H9 (cell line): ENCODE measurements around the gene CKS1B. TPM values are rescaled to one million over a fixed set of nuclear protein-coding genes. Genes with fewer than 3 reads are reported as not detected.

ENCODE experiments used
- DNase-seq: peaks from one replicate; pipeline ENCODE4 v3.0.0-alpha.2; 2017
- H2AFZ ChIP-seq: one replicate; pipeline ENCODE4 v1.6.1; 2013; ENCODE audit warnings: mild to moderate bottlenecking, low read length, control low read depth, moderate library complexity
- H2AK5ac ChIP-seq: 2 replicates; pipeline ENCODE4 v1.6.1; 2013; ENCODE audit warnings: low read length, control low read depth, mixed read lengths; ENCODE audit not compliant: insufficient read length
- H2BK120ac ChIP-seq: one replicate; pipeline ENCODE4 v1.6.1; 2013; ENCODE audit warnings: low read depth, mild to moderate bottlenecking, low read length, control low read depth, inconsistent platforms; ENCODE audit not compliant: poor library complexity, severe bottlenecking
- H2BK12ac ChIP-seq: 2 replicates; pipeline ENCODE4 v1.6.1; 2013; ENCODE audit warnings: low read length, control low read depth, mixed read lengths, low read depth; ENCODE audit not compliant: insufficient read length
- H2BK15ac ChIP-seq: 2 replicates; pipeline ENCODE4 v1.6.1; 2013; ENCODE audit warnings: low read depth, low read length, control low read depth
- H2BK20ac ChIP-seq: one replicate; pipeline ENCODE4 v1.6.1; 2013; ENCODE audit warnings: low read depth, mild to moderate bottlenecking, low read length, control low read depth, inconsistent platforms; ENCODE audit not compliant: poor library complexity, severe bottlenecking
- H2BK5ac ChIP-seq: 2 replicates; pipeline ENCODE4 v1.6.1; 2013; ENCODE audit warnings: low read length, control low read depth, mixed read lengths; ENCODE audit not compliant: insufficient read length
- H3K14ac ChIP-seq: 2 replicates; pipeline ENCODE4 v1.6.1; 2013; ENCODE audit warnings: low read length, control low read depth; ENCODE audit not compliant: insufficient read depth
- H3K18ac ChIP-seq: 2 replicates; pipeline ENCODE4 v1.6.1; 2013; ENCODE audit warnings: low read depth, mild to moderate bottlenecking, mixed read lengths, low read length, control low read depth; ENCODE audit not compliant: insufficient read length
- H3K23ac ChIP-seq: 2 replicates; pipeline ENCODE4 v1.6.1; 2013; ENCODE audit warnings: low read length, control low read depth, mixed read lengths, low read depth; ENCODE audit not compliant: insufficient read length
- H3K23me2 ChIP-seq: 2 replicates; pipeline ENCODE4 v1.6.1; 2013; ENCODE audit warnings: low read depth, mild to moderate bottlenecking, mixed read lengths, low read length, control low read depth; ENCODE audit not compliant: insufficient read length, poor library complexity, severe bottlenecking
- H3K27ac ChIP-seq: 2 replicates; pipeline ENCODE4 v1.5.1; 2013; ENCODE audit warnings: low read length, control low read depth, mixed read lengths, low read depth; ENCODE audit not compliant: insufficient read length
- H3K27me3 ChIP-seq: 2 replicates; pipeline ENCODE4 v1.6.1; 2013; ENCODE audit warnings: low read length, control low read depth, inconsistent platforms; ENCODE audit not compliant: insufficient read depth
- H3K4ac ChIP-seq: 2 replicates; pipeline ENCODE4 v1.6.1; 2013; ENCODE audit warnings: low read depth, mild to moderate bottlenecking, control low read depth, inconsistent platforms, low read length, moderate library complexity
- H3K4me1 ChIP-seq: 2 replicates; pipeline ENCODE4 v1.6.1; 2013; ENCODE audit warnings: low read length, control low read depth, inconsistent platforms; ENCODE audit not compliant: insufficient read depth
- H3K4me2 ChIP-seq: 2 replicates; pipeline ENCODE4 v1.6.1; 2013; ENCODE audit warnings: low read length, control low read depth, mixed read lengths; ENCODE audit not compliant: insufficient read length, insufficient read depth
- H3K56ac ChIP-seq: 2 replicates; pipeline ENCODE4 v1.6.1; 2013; ENCODE audit warnings: low read depth, mild to moderate bottlenecking, mixed read lengths, low read length, control low read depth; ENCODE audit not compliant: insufficient read length
- H3K79me1 ChIP-seq: 2 replicates; pipeline ENCODE4 v1.6.1; 2013; ENCODE audit warnings: low read depth, mild to moderate bottlenecking, moderate library complexity, low read length, control low read depth, inconsistent platforms; ENCODE audit not compliant: insufficient read depth, poor library complexity, severe bottlenecking
- H3K79me2 ChIP-seq: 2 replicates; pipeline ENCODE4 v1.6.1; 2013; ENCODE audit warnings: low read length, control low read depth, inconsistent platforms; ENCODE audit not compliant: insufficient read depth
- H3K9ac ChIP-seq: 2 replicates; pipeline ENCODE4 v1.6.1; 2013; ENCODE audit warnings: low read length, control low read depth, mixed read lengths; ENCODE audit not compliant: insufficient read length; ENCODE audit errors: extremely low read depth
- H3K9me3 ChIP-seq: one replicate; pipeline ENCODE4 v1.6.1; 2013; ENCODE audit warnings: low read depth, low read length, inconsistent platforms; ENCODE audit not compliant: control insufficient read depth
- H3T11ph ChIP-seq: one replicate; pipeline ENCODE4 v1.6.1; 2013; ENCODE audit warnings: mild to moderate bottlenecking, low read length, control low read depth, inconsistent platforms
- H4K20me1 ChIP-seq: one replicate; pipeline ENCODE4 v1.6.1; 2013; ENCODE audit not compliant: control insufficient read depth, insufficient read length, insufficient read depth
- H4K5ac ChIP-seq: 2 replicates; pipeline ENCODE4 v1.6.1; 2013; ENCODE audit warnings: low read depth, mild to moderate bottlenecking, mixed read lengths, low read length, control low read depth; ENCODE audit not compliant: insufficient read length
- H4K8ac ChIP-seq: replicated peaks from 2 replicates; pipeline ENCODE4 v1.6.1; 2013; ENCODE audit warnings: low read length, control low read depth, mixed read lengths, low read depth; ENCODE audit not compliant: insufficient read length
- H4K91ac ChIP-seq: 2 replicates; pipeline ENCODE4 v1.6.1; 2013; ENCODE audit warnings: low read depth, mild to moderate bottlenecking, moderate library complexity, mixed read lengths, low read length, control low read depth; ENCODE audit not compliant: insufficient read length
- H3K27ac Mint-ChIP-seq, 3 experiments: 2 replicates in 2 of 3; 3 replicates in 1 of 3; pipeline ENCODE4 v1.8.0; 2020 to 2021; ENCODE audit warnings: mixed read lengths in 3 of 3, mild to moderate bottlenecking in 1 of 3, moderate library complexity in 1 of 3
- H3K27me3 Mint-ChIP-seq: 2 replicates; pipeline ENCODE4 v1.8.0; 2021; ENCODE audit warnings: low read depth, mild to moderate bottlenecking, moderate library complexity, mixed read lengths
- H3K36me3 Mint-ChIP-seq, 3 experiments: 2 replicates in 2 of 3; 3 replicates in 1 of 3; pipeline ENCODE4 v1.8.0; 2020 to 2021; ENCODE audit warnings: low read depth in 3 of 3, mixed read lengths in 3 of 3; ENCODE audit not compliant: insufficient read depth in 1 of 3
- H3K4me1 Mint-ChIP-seq, 2 experiments: 2 replicates each; pipeline ENCODE4 v1.8.0; 2020; ENCODE audit warnings: mixed read lengths in 2 of 2
- H3K4me3 Mint-ChIP-seq, 2 experiments: 2 replicates in 1 of 2; 3 replicates in 1 of 2; pipeline ENCODE4 v1.8.0; 2020 to 2021; ENCODE audit warnings: mild to moderate bottlenecking in 2 of 2, mixed read lengths in 2 of 2, moderate library complexity in 1 of 2
- H3K9me3 Mint-ChIP-seq, 2 experiments: 2 replicates in 1 of 2; 3 replicates in 1 of 2; pipeline ENCODE4 v1.8.0; 2020; ENCODE audit warnings: mild to moderate bottlenecking in 2 of 2, mixed read lengths in 2 of 2, moderate library complexity in 1 of 2
- CTCF ChIP-seq: fragments of 200-600 bp; sonication (generic); conservative IDR thresholded peaks from 3 replicates; pipeline ENCODE4 v1.8.0; 2021; ENCODE audit warnings: antibody characterized with exemption, mild to moderate bottlenecking
- WGBS: extraction: QIAGEN DNeasy Blood & Tissue Kit; methylation state at CpG from one replicate; pipeline ENCODE4 v1.1.7; 2013; ENCODE audit warnings: missing lambda C conversion rate, low lambda C conversion rate, mixed read lengths; ENCODE audit not compliant: insufficient read length; ENCODE audit errors: extremely low coverage; 5-methylcytosine and 5-hydroxymethylcytosine counted together
- total RNA-seq: library from RNA; stranded (reverse); gene quantifications from 2 replicates; pipeline ENCODE4 v1.2.1, GENCODE V29; 2021

The CKS1B gene
- total RNA-seq, 1 experiment from 2014 or later, result 279 TPM

- no peaks in the 10 kb centered on the region for H3K79me2 ChIP-seq
- H2AK5ac ChIP-seq, result no peak within 1 kb of the TSS
- H3K27ac ChIP-seq, result peak within 1 kb of the TSS; percentile 74
- Mint-ChIP-seq H3K27ac (peak within 1 kb of the TSS; percentile 99 to 100 (median 99)), H3K4me3 (peak within 1 kb of the TSS; percentile 81 to 93), H3K27me3 (no peaks in the 10 kb centered on the region; the same call in 1 of the 2 replicates), H3K36me3 (no peaks in the 10 kb centered on the region; a peak in 1 of 7 replicates), H3K9me3 (no peaks in the 10 kb centered on the region; a peak in 2 of 5 replicates), H3K4me1 (peaks cover 30 to 32% of the 10 kb centered on the region in 2 experiments)
- peak within 1 kb of the TSS; percentile 91 for H2BK20ac ChIP-seq
- H2BK5ac ChIP-seq, result peak within 1 kb of the TSS; percentile 79
- peak within 1 kb of the TSS; percentile 48 for H3K56ac ChIP-seq
- peak within 1 kb of the TSS; percentile 93 for H3K4me2 ChIP-seq
- peaks cover 3% of the 10 kb centered on the region for H3K4me1 ChIP-seq
- H3K18ac ChIP-seq, result peak within 1 kb of the TSS; percentile 100
- H2BK12ac ChIP-seq, result peak within 1 kb of the TSS; percentile 70
- no peak within 1 kb of the TSS for H3K4ac ChIP-seq
- H4K20me1 ChIP-seq, result no peaks in the 10 kb centered on the region
- peak within 1 kb of the TSS; percentile 99 for H3K14ac ChIP-seq
- H2BK120ac ChIP-seq, result peak within 1 kb of the TSS; percentile 95
- H4K8ac ChIP-seq, result peak within 1 kb of the TSS; percentile 22
- TF ChIP-seq CTCF, result peak; percentile 28; the same call in 1 of the 3 replicates
- no CpG with 5 or more reads among the region's 45 CpGs for WGBS
- no peak within 1 kb of the TSS for H2BK15ac ChIP-seq
- H3K9me3 ChIP-seq, result no peaks in the 10 kb centered on the region
- H4K5ac ChIP-seq, result peak within 1 kb of the TSS; percentile 84
- peak within 1 kb of the TSS; percentile 66 for H2AFZ ChIP-seq
- peak; percentile 96 for DNase-seq
- peaks cover 11% of the 10 kb centered on the region for H3K23me2 ChIP-seq
- H3K9ac ChIP-seq, result peak within 1 kb of the TSS; percentile 96
- H3K23ac ChIP-seq, result no peak within 1 kb of the TSS
- H3T11ph ChIP-seq, result peak within 1 kb of the TSS; percentile 92
- H3K27me3 ChIP-seq, result no peaks in the 10 kb centered on the region
- no peaks in the 10 kb centered on the region for H3K79me1 ChIP-seq
- peak within 1 kb of the TSS; percentile 0 for H4K91ac ChIP-seq
These were observed 37.9 kb upstream of the CKS1B start, which contains the start of gene PMVK for GRCh38 chr1:154936555-154937084. Gene PMVK, minus strand, starts transcription at chr1:154936719. Its CDS starts 34 bp downstream, at chr1:154936685.
